KMS-11 (cell line): ENCODE measurements around the gene KIF1A.

Experiments
- H2AFZ ChIP-seq: fragments of 200-600 bp; sonication (generic); 2 replicates; pipeline ENCODE4 v1.6.1; 2016; ENCODE audit warnings: antibody characterized with exemption, mixed run types, low read depth
- H3K27ac ChIP-seq: fragments of 200-600 bp; sonication (generic); 2 replicates; pipeline ENCODE4 v1.6.1; 2016; ENCODE audit warnings: mild to moderate bottlenecking, mixed run types
- H3K27me3 ChIP-seq: fragments of 200-600 bp; sonication (generic); 2 replicates; pipeline ENCODE4 v1.6.1; 2017; ENCODE audit warnings: mild to moderate bottlenecking, low read depth, mixed run types, moderate library complexity; ENCODE audit not compliant: insufficient read depth
- H3K36me3 ChIP-seq: fragments of 200-600 bp; sonication (generic); 2 replicates; pipeline ENCODE4 v1.6.1; 2017; ENCODE audit warnings: mild to moderate bottlenecking, mixed run types; ENCODE audit not compliant: insufficient read depth
- H3K4me1 ChIP-seq: fragments of 200-600 bp; sonication (generic); 2 replicates; pipeline ENCODE4 v1.6.1; 2016; ENCODE audit warnings: mild to moderate bottlenecking, low read depth, mixed run types; ENCODE audit not compliant: poor library complexity, severe bottlenecking
- H3K4me2 ChIP-seq: fragments of 200-600 bp; sonication (generic); 2 replicates; pipeline ENCODE4 v1.7.0; 2016; ENCODE audit warnings: mild to moderate bottlenecking, mixed run types
- H3K4me3 ChIP-seq: fragments of 200-600 bp; sonication (generic); IDR thresholded peaks from 2 replicates; pipeline ENCODE4 v1.6.1; 2017; ENCODE audit warnings: low read depth, low read length, mixed read lengths; ENCODE audit not compliant: insufficient read depth
- H3K79me2 ChIP-seq: fragments of 200-600 bp; sonication (generic); 2 replicates; pipeline ENCODE4 v1.6.1; 2016; ENCODE audit warnings: low read depth, mixed run types; ENCODE audit not compliant: insufficient read depth
- H3K9ac ChIP-seq: fragments of 200-600 bp; sonication (generic); 2 replicates; pipeline ENCODE4 v1.6.1; 2016; ENCODE audit warnings: mild to moderate bottlenecking, mixed run types
- H4K20me1 ChIP-seq: fragments of 200-600 bp; sonication (generic); 2 replicates; pipeline ENCODE4 v1.6.1; 2016; ENCODE audit warnings: mild to moderate bottlenecking, mixed run types; ENCODE audit not compliant: insufficient read depth
- TF ChIP-seq, protein P1 (sequence below): fragments of 200-600 bp; sonication (generic); conservative IDR thresholded peaks from 2 replicates; pipeline ENCODE4 v1.6.1; 2017; ENCODE audit warnings: low read depth, mild to moderate bottlenecking, antibody characterized with exemption, low read length, moderate library complexity, mixed read lengths

KIF1A gene

DNA sequence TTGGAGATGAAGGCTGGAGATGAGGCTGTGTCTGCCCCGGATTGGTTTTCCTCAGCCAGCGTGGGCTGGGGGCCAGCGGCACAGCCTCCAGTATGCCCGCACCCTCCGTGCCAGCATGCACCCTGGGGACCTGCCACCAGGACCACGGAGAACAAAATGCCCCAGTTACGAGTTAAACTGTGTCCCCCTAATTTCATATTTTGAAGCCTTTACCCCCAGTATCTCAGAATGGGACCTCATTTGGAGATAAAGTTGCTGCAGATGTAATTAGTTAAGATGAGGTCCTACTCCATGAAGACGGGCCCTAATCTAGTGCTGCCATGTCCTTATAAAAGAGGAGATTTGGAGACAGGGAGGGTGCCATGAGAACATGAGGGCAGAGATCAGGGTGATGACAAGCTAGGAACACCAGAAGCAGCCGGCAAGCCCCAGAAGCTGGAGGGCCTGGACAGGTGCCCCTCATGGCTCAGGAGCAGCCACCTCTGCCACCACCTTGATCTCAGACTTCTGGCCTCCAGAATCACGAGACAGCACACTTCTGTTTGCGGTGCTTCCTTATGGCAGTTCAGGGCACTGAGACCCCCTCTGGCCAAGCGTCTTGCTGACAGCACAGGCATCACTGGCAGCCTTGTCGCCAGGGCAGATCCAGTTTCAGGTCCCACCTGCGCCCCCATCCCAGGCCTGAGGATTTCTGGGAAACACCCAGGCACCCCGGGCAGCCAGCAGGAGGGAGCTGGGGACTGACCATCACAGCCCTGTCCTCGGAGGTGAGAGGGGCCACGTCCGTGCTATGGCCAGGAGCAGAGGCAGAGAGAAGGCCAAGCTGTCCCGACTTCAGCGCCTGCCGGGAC lies 29.4 kb downstream of the KIF1A start:
- H2AFZ ChIP-seq, result no peak overlapping the region
- no peak overlapping the region for H3K9ac ChIP-seq
- H3K79me2 ChIP-seq, result no peaks in the 10 kb centered on the region
- H3K36me3 ChIP-seq, result no peaks in the 10 kb centered on the region
- H3K27me3 ChIP-seq, result peaks cover 16% of the 10 kb centered on the region; the same call in 1 of the 2 replicates
- no peak overlapping the region for H3K4me3 ChIP-seq
- H3K4me1 ChIP-seq, result no peaks in the 10 kb centered on the region
- no peak overlapping the region for H3K4me2 ChIP-seq
- no peak overlapping the region for H3K27ac ChIP-seq
- H4K20me1 ChIP-seq, result no peaks in the 10 kb centered on the region
- TF ChIP-seq, protein P1, sequence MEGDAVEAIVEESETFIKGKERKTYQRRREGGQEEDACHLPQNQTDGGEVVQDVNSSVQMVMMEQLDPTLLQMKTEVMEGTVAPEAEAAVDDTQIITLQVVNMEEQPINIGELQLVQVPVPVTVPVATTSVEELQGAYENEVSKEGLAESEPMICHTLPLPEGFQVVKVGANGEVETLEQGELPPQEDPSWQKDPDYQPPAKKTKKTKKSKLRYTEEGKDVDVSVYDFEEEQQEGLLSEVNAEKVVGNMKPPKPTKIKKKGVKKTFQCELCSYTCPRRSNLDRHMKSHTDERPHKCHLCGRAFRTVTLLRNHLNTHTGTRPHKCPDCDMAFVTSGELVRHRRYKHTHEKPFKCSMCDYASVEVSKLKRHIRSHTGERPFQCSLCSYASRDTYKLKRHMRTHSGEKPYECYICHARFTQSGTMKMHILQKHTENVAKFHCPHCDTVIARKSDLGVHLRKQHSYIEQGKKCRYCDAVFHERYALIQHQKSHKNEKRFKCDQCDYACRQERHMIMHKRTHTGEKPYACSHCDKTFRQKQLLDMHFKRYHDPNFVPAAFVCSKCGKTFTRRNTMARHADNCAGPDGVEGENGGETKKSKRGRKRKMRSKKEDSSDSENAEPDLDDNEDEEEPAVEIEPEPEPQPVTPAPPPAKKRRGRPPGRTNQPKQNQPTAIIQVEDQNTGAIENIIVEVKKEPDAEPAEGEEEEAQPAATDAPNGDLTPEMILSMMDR, result no peak

DNA sequence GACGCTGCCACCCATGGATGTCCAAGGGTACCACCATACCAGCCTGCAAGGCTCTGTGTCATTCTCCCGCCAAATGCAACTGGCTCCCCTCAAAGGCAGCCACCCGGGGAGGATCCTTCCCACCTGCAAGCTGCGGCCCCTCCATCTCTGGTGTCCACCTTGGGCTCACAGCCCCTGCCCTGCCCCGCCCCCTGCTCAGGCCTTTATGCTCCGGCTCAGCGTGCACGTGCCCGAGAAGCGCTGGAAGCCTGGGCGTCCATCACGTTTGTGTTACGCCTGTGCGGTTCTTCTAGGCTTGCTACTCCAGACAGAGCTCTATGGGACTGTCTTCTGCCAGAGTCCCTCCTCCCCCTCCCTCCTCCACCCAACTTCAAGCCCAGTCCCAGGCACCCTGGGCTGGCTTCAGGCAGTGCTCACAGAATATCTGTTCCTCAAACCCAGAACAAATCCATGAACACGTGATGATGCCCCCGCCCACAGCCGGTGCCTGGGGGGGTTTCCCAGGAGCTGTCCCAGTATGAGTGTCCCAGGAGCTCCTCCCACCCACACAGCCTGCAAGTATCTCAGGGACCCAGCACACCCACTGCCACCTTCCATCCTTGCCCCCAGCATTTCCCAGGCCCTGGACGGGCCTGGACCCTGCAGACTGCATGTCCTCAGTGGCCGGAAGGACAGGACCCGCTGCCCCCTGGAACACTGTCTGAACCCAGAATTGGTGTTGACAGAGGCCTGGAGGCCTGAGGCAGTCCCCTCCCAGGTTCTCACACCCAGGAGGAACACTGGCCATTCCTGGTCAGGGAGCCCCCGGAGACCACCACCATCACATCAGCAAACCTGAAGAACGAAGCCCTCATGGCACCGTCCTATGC lies 30.3 kb downstream of the KIF1A start:
- TF ChIP-seq, protein P1, result no peak
- Histone ChIP-seq H3K36me3 (no peaks in the 10 kb centered on the region), H3K4me1 (no peaks in the 10 kb centered on the region), H4K20me1 (no peaks in the 10 kb centered on the region), H3K27ac (no peak overlapping the region), H3K4me2 (no peak overlapping the region), H3K4me3 (no peak overlapping the region), H3K79me2 (no peaks in the 10 kb centered on the region), H3K9ac (no peak overlapping the region), H2AFZ (no peak overlapping the region), H3K27me3 (peaks cover 14% of the 10 kb centered on the region; the same call in 1 of the 2 replicates)

DNA sequence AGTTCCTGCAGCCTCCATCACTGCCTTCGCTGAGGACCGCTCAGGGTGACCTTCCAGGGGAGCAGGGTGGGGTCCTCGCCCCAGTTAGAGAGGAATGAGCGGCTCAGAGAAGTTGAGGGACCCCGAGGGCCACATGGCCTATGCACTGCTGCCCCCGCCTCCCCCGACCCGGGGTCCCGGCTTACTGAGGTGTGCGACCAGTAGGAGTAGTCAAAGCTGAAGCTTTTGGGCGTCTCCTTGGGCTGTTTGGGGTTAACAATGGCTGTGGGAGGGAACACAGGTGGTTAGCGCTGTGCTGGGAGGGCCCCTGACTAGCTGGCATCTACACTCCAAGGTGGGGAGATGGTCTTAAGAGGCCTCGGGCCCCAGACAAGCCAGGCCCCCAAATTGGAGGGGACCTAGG lies 31.0 kb downstream of the KIF1A start:
- Histone ChIP-seq H3K27me3 (peaks cover 14% of the 10 kb centered on the region; the same call in 1 of the 2 replicates), H3K9ac (no peak overlapping the region), H4K20me1 (no peaks in the 10 kb centered on the region), H3K79me2 (no peaks in the 10 kb centered on the region), H3K4me3 (no peak overlapping the region), H3K27ac (no peak overlapping the region), H3K4me1 (no peaks in the 10 kb centered on the region), H2AFZ (no peak overlapping the region), H3K36me3 (no peaks in the 10 kb centered on the region), H3K4me2 (no peak overlapping the region)
- TF ChIP-seq, protein P1, result no peak

DNA sequence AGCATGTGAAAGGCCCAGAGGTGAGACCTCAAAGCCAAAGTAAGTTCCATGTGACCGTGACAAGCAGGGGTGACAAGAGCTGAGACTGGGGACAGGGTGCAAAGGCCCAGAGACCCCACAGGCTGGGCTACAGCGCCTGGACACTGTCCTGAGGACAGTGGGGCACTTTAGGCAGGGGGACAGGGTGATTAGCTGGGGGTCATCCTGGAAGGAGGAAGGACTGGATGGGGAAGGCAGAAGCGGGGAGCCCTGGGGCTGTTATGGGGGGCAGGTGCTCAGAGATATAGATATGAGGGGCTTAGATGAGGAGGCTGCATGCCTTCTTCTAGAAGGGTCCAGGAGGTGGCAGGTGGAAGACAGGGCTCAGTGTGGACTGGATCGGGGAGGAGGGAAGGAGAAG lies 31.5 kb downstream of the KIF1A start:
- Histone ChIP-seq H2AFZ (no peak overlapping the region), H3K9ac (no peak overlapping the region), H3K79me2 (no peaks in the 10 kb centered on the region), H3K27ac (no peak overlapping the region), H3K4me1 (no peaks in the 10 kb centered on the region), H4K20me1 (no peaks in the 10 kb centered on the region), H3K4me3 (no peak overlapping the region), H3K27me3 (peaks cover 12% of the 10 kb centered on the region; the same call in 1 of the 2 replicates), H3K4me2 (no peak overlapping the region), H3K36me3 (no peaks in the 10 kb centered on the region)
- TF ChIP-seq, protein P1, result no peak
